Measurements from ENCODE around the gene RAB12. TPM values are rescaled to one million over a fixed set of nuclear protein-coding genes. Genes with fewer than 3 reads are reported as not detected.
A peak's percentile ranks its signal among the peaks of the same experiment; 100 is the strongest.

Gene RAB12
- total RNA-seq, 2 experiments from 2014 or later, result 12.5 to 14.6 TPM

GRCh38 chr18:8603663-8604520 lies 5.3 kb upstream of the RAB12 start:
- Mint-ChIP-seq H3K36me3 (ENCODE audit: low read depth) (peaks cover 1% of the 10 kb centered on the region), H3K9me3 (no peaks in the 10 kb centered on the region), H3K27ac (no peak overlapping the region), H3K27me3 (peaks cover 17% of the 10 kb centered on the region), H3K4me3 (peak overlapping the region; percentile 51), H3K4me1 (peaks cover 25% of the 10 kb centered on the region)
- ChIA-PET CTCF (interaction anchor here (1.2 kb wide), 1 partner anchor 93 kb away, joined by 4 read pairs; no protein-coding TSS in a partner anchor), POLR2A (interaction anchor here (0.6 kb wide), 1 partner anchor 20 kb away, joined by 3 read pairs; no protein-coding TSS in a partner anchor)
- no peak for DNase-seq

- ChIA-PET CTCF (no interaction called here), POLR2A (no interaction called here)
- Mint-ChIP-seq H3K27ac (no peak overlapping the region), H3K27me3 (peaks cover 12% of the 10 kb centered on the region), H3K4me1 (peaks cover 33% of the 10 kb centered on the region), H3K9me3 (no peaks in the 10 kb centered on the region), H3K36me3 (ENCODE audit: low read depth) (peaks cover 8% of the 10 kb centered on the region), H3K4me3 (no peak overlapping the region)
- DNase-seq, result no peak
Observed at GRCh38 chr18:8605974-8606373, 3.3 kb upstream of the RAB12 start.

- no peaks in the 10 kb centered on the region for H3K9me3 Mint-ChIP-seq
- DNase-seq, result no peak
- peaks cover 40% of the 10 kb centered on the region for H3K4me1 Mint-ChIP-seq
- CTCF ChIA-PET, result interaction anchor here (1.2 to 1.6 kb wide), 3 partner anchors 9 to 82 kb away, joined by 4 to 12 read pairs (median 11); no protein-coding TSS in a partner anchor
- peak overlapping the region; percentile 80 for H3K4me3 Mint-ChIP-seq
- H3K27ac Mint-ChIP-seq, result peak overlapping the region; percentile 46
- H3K36me3 Mint-ChIP-seq (ENCODE audit: low read depth), result peaks cover 22% of the 10 kb centered on the region
- H3K27me3 Mint-ChIP-seq, result peaks cover 12% of the 10 kb centered on the region
- POLR2A ChIA-PET, result interaction anchor here (2.5 kb wide), 1 partner anchor 16 kb away, joined by 12 read pairs; no protein-coding TSS in a partner anchor
Observed at GRCh38 chr18:8607776-8608742, 1.2 kb upstream of the RAB12 start.

GRCh38 chr18:8609659-8610458 lies 622 bp downstream of the RAB12 start:
- peak overlapping the region; percentile 70 for H3K27ac Mint-ChIP-seq
- peak overlapping the region; percentile 77 for H3K4me3 Mint-ChIP-seq
- peak; percentile 24 for DNase-seq
- peaks cover 22% of the 10 kb centered on the region for H3K36me3 Mint-ChIP-seq (ENCODE audit: low read depth)
- H3K27me3 Mint-ChIP-seq, result peaks cover 12% of the 10 kb centered on the region
- peaks cover 44% of the 10 kb centered on the region for H3K4me1 Mint-ChIP-seq
- POLR2A ChIA-PET, result interaction anchor here (1.2 to 2.5 kb wide), 2 partner anchors 14 to 15 kb away, joined by 4 to 12 read pairs; no protein-coding TSS in a partner anchor
- CTCF ChIA-PET, result interaction anchor here (1.0 to 1.6 kb wide), 4 partner anchors 10 to 134 kb away, joined by 3 to 12 read pairs (median 8); no protein-coding TSS in a partner anchor
- no peaks in the 10 kb centered on the region for H3K9me3 Mint-ChIP-seq

GRCh38 chr18:8610459-8610851 lies 1.2 kb downstream of the RAB12 start:
- DNase-seq, result peak; percentile 29
- Mint-ChIP-seq H3K4me1 (peaks cover 48% of the 10 kb centered on the region), H3K36me3 (ENCODE audit: low read depth) (peaks cover 24% of the 10 kb centered on the region), H3K9me3 (no peaks in the 10 kb centered on the region), H3K4me3 (peak overlapping the region; percentile 77), H3K27me3 (peaks cover 12% of the 10 kb centered on the region), H3K27ac (peak overlapping the region; percentile 70)
- ChIA-PET CTCF (no interaction called here), POLR2A (interaction anchor here (1.2 to 2.5 kb wide), 2 partner anchors 13 to 15 kb away, joined by 4 to 12 read pairs; no protein-coding TSS in a partner anchor)

GRCh38 chr18:8611916-8612576 lies 2.8 kb downstream of the RAB12 start:
- Mint-ChIP-seq H3K4me1 (peaks cover 50% of the 10 kb centered on the region), H3K27ac (no peak overlapping the region), H3K27me3 (peaks cover 7% of the 10 kb centered on the region), H3K4me3 (no peak overlapping the region), H3K9me3 (no peaks in the 10 kb centered on the region), H3K36me3 (ENCODE audit: low read depth) (peaks cover 30% of the 10 kb centered on the region)
- POLR2A ChIA-PET, result no interaction called here
- no peak for DNase-seq
- CTCF ChIA-PET, result no interaction called here

GRCh38 chr18:8614875-8615274 lies 5.6 kb downstream of the RAB12 start:
- ChIA-PET POLR2A (no interaction called here), CTCF (no interaction called here)
- Mint-ChIP-seq H3K27me3 (no peaks in the 10 kb centered on the region), H3K36me3 (ENCODE audit: low read depth) (peaks cover 45% of the 10 kb centered on the region), H3K27ac (no peak overlapping the region), H3K9me3 (no peaks in the 10 kb centered on the region), H3K4me1 (peaks cover 41% of the 10 kb centered on the region), H3K4me3 (no peak overlapping the region)
- no peak for DNase-seq

GRCh38 chr18:8615397-8616027 lies 6.3 kb downstream of the RAB12 start:
- peaks cover 40% of the 10 kb centered on the region for H3K4me1 Mint-ChIP-seq
- CTCF ChIA-PET, result no interaction called here
- no peak overlapping the region for H3K27ac Mint-ChIP-seq

GRCh38 chr18:8616028-8616401 lies 6.8 kb downstream of the RAB12 start:
- CTCF ChIA-PET, result no interaction called here
- H3K4me1 Mint-ChIP-seq, result peaks cover 40% of the 10 kb centered on the region
- DNase-seq, result no peak
- no peak overlapping the region for H3K27ac Mint-ChIP-seq
- POLR2A ChIA-PET, result interaction anchor here (0.7 kb wide), 1 partner anchor 523 kb away, joined by 3 read pairs; no protein-coding TSS in a partner anchor
- no peaks in the 10 kb centered on the region for H3K9me3 Mint-ChIP-seq
- H3K27me3 Mint-ChIP-seq, result no peaks in the 10 kb centered on the region
- peaks cover 44% of the 10 kb centered on the region for H3K36me3 Mint-ChIP-seq (ENCODE audit: low read depth)
- no peak overlapping the region for H3K4me3 Mint-ChIP-seq

More at GRCh38 chr18:8615397-8616027, 6.3 kb downstream of the RAB12 start:
- no peaks in the 10 kb centered on the region for H3K27me3 Mint-ChIP-seq
- H3K4me3 Mint-ChIP-seq, result no peak overlapping the region
- POLR2A ChIA-PET, result interaction anchor here (0.7 kb wide), 1 partner anchor 524 kb away, joined by 3 read pairs; no protein-coding TSS in a partner anchor
- H3K9me3 Mint-ChIP-seq, result no peaks in the 10 kb centered on the region
- H3K36me3 Mint-ChIP-seq (ENCODE audit: low read depth), result peaks cover 41% of the 10 kb centered on the region
- DNase-seq, result no peak

GRCh38 chr18:8617907-8618306 lies 8.7 kb downstream of the RAB12 start:
- POLR2A ChIA-PET, result no interaction called here
- H3K4me1 Mint-ChIP-seq, result peaks cover 36% of the 10 kb centered on the region
- H3K36me3 Mint-ChIP-seq (ENCODE audit: low read depth), result peaks cover 47% of the 10 kb centered on the region
- DNase-seq, result no peak
- no peaks in the 10 kb centered on the region for H3K27me3 Mint-ChIP-seq
- peaks cover 4% of the 10 kb centered on the region for H3K9me3 Mint-ChIP-seq
- CTCF ChIA-PET, result no interaction called here
- no peak overlapping the region for H3K27ac Mint-ChIP-seq
- H3K4me3 Mint-ChIP-seq, result no peak overlapping the region

GRCh38 chr18:8619041-8619440 lies 9.8 kb downstream of the RAB12 start:
- ChIA-PET CTCF (no interaction called here), POLR2A (no interaction called here)
- Mint-ChIP-seq H3K9me3 (peaks cover 4% of the 10 kb centered on the region), H3K36me3 (ENCODE audit: low read depth) (peaks cover 57% of the 10 kb centered on the region), H3K27me3 (no peaks in the 10 kb centered on the region), H3K27ac (no peak overlapping the region), H3K4me3 (no peak overlapping the region), H3K4me1 (peaks cover 39% of the 10 kb centered on the region)
- DNase-seq, result no peak

Data from activated CD4-positive, alpha-beta memory T cell treated with anti-CD3 and anti-CD28 coated beads, Interleukin-2, amount 10 ng/mL, durations not matched to agents 7 days and 5 days (primary cell).